NB4 (cell line): Measurements from ENCODE around the gene C6orf118.

ENCODE experiments used
- CTCF ChIP-seq: IDR thresholded peaks from one replicate; pipeline ENCODE4 v1.5.1; 2012; ENCODE audit warnings: low read depth, low read length
- POLR2A ChIP-seq: IDR thresholded peaks from 2 replicates; pipeline ENCODE4 v1.6.1; 2011; ENCODE audit warnings: mild to moderate bottlenecking; ENCODE audit not compliant: insufficient read length; ENCODE audit errors: extremely low read depth

GRCh38 chr6:165243801-165244200, 65.6 kb downstream of the C6orf118 start:
- TF ChIP-seq POLR2A (no peak), CTCF (no peak)
